ENCODE results near the gene NHLH2. TPM values are rescaled to one million over a fixed set of nuclear protein-coding genes. Genes with fewer than 3 reads are reported as not detected.

The NHLH2 gene
- total RNA-seq, 1 experiment from 2014 or later, result not detected

- Histone ChIP-seq H3K27ac (ENCODE audit: low read length) (no peak overlapping the region), H3K4me3 (ENCODE audit: low read depth in 2 of 2, low read length in 2 of 2) (no peak overlapping the region), H3K9me3 (ENCODE audit: control insufficient read depth, insufficient read depth, low read depth, low read length) (no peaks in the 10 kb centered on the region), H3K4me1 (ENCODE audit: control insufficient read depth, insufficient read depth, low read length) (no peaks in the 10 kb centered on the region), H3K36me3 (ENCODE audit: control insufficient read depth, insufficient read depth, low read length) (no peaks in the 10 kb centered on the region), H3K27me3 (ENCODE audit: control insufficient read depth, insufficient read depth, low read length) (peaks cover 11% of the 10 kb centered on the region)
- TF ChIP-seq SIN3A (IDR thresholded peaks at IDR 0.05; ENCODE audit: borderline replicate concordance, insufficient read depth, low read depth, low read length) (no peak), CTCF (IDR thresholded peaks at IDR 0.05) (no peak), TCF7L2 (IDR thresholded peaks at IDR 0.05; ENCODE audit: low read depth, low read length) (no peak), POLR2AphosphoS5 (IDR thresholded peaks at IDR 0.05; ENCODE audit: low read depth, low read length) (no peak), REST (IDR thresholded peaks at IDR 0.05; ENCODE audit: insufficient read depth in 1 of 2, low read depth in 2 of 2, low read length in 1 of 2) (no peak)
- BruUV-seq (replicated peaks), result no TSS peak
- DNase-seq (ENCODE audit: low read depth, low spot score) (no peak), ATAC-seq (no peak)
- ChIA-PET POLR2A (no interaction called here), CTCF (no interaction called here)
- intact Hi-C loops (cut with micrococcal nuclease; ENCODE audit: unreplicated experiment), result no loop called here
- in situ Hi-C loops (cut with HindIII; ENCODE audit: low pct_unique_long_range_greater_than_20kb, low sequenced_read_pairs), result no loop called here
Measured at GRCh38 chr1:115832651-115833050, 8.3 kb downstream of the NHLH2 start.

- ChIA-PET POLR2A (no interaction called here), CTCF (no interaction called here)
- H3K27ac ChIP-seq (ENCODE audit: low read length), result no peak overlapping the region
- ATAC-seq (no peak), DNase-seq (ENCODE audit: low read depth, low spot score) (no peak)
- H3K27me3 ChIP-seq (ENCODE audit: control insufficient read depth, insufficient read depth, low read length), result peaks cover 5% of the 10 kb centered on the region; the same call in 1 of the 2 replicates
- H3K4me1 ChIP-seq (ENCODE audit: control insufficient read depth, insufficient read depth, low read length), result no peaks in the 10 kb centered on the region
- TF ChIP-seq TCF7L2 (IDR thresholded peaks at IDR 0.05; ENCODE audit: low read depth, low read length) (no peak), CTCF (IDR thresholded peaks at IDR 0.05) (no peak), SIN3A (IDR thresholded peaks at IDR 0.05; ENCODE audit: borderline replicate concordance, insufficient read depth, low read depth, low read length) (no peak), REST (IDR thresholded peaks at IDR 0.05; ENCODE audit: insufficient read depth in 1 of 2, low read depth in 2 of 2, low read length in 1 of 2) (no peak), POLR2AphosphoS5 (IDR thresholded peaks at IDR 0.05; ENCODE audit: low read depth, low read length) (no peak)
- no peaks in the 10 kb centered on the region for H3K36me3 ChIP-seq (ENCODE audit: control insufficient read depth, insufficient read depth, low read length)
- no peak overlapping the region for H3K4me3 ChIP-seq (ENCODE audit: low read depth in 2 of 2, low read length in 2 of 2)
- intact Hi-C loops (cut with micrococcal nuclease; ENCODE audit: unreplicated experiment) (no loop called here), in situ Hi-C loops (cut with HindIII; ENCODE audit: low pct_unique_long_range_greater_than_20kb, low sequenced_read_pairs) (no loop called here)
- no TSS peak for BruUV-seq (replicated peaks)
- no peaks in the 10 kb centered on the region for H3K9me3 ChIP-seq (ENCODE audit: control insufficient read depth, insufficient read depth, low read depth, low read length)
Measured at GRCh38 chr1:115830963-115831362, 10.0 kb downstream of the NHLH2 start.
